ENCODE data around the gene C5orf34.

DNA sequence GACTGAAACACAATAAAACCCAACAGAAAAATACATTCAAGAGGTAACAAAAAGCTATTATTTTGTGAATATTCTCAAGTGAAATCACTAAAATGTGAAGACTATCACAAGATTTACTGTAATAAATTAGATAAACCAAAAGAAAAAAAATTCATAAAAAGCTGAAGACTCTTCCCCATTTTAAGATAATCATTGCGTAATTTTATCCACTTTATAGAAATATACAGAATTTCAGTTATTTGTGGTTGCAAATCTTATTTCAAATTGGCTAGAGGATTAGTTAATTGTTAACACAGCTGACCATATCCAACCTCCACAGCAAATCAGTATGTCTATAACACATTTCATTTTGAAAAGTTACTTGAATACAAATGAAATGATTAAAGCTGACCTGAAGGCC, 23.6 kb downstream of the C5orf34 start:
- TF ChIP-seq, protein P1, sequence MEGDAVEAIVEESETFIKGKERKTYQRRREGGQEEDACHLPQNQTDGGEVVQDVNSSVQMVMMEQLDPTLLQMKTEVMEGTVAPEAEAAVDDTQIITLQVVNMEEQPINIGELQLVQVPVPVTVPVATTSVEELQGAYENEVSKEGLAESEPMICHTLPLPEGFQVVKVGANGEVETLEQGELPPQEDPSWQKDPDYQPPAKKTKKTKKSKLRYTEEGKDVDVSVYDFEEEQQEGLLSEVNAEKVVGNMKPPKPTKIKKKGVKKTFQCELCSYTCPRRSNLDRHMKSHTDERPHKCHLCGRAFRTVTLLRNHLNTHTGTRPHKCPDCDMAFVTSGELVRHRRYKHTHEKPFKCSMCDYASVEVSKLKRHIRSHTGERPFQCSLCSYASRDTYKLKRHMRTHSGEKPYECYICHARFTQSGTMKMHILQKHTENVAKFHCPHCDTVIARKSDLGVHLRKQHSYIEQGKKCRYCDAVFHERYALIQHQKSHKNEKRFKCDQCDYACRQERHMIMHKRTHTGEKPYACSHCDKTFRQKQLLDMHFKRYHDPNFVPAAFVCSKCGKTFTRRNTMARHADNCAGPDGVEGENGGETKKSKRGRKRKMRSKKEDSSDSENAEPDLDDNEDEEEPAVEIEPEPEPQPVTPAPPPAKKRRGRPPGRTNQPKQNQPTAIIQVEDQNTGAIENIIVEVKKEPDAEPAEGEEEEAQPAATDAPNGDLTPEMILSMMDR (IDR thresholded peaks at IDR 0.05), result no peak
- no peak for TF ChIP-seq POLR2A (IDR thresholded peaks at IDR 0.05)
